Fibroblast of mammary gland (primary cell): Measurements from ENCODE around the gene CXCL12.

Experiments used
- DNase-seq: peaks from one replicate; pipeline ENCODE4 v3.0.0-alpha.2; 2010; ENCODE audit warnings: low read depth
- H3K4me3 ChIP-seq: 2 replicates; pipeline ENCODE4 v1.5.1; 2011; ENCODE audit warnings: low read depth, mild to moderate bottlenecking, low read length, moderate library complexity; ENCODE audit not compliant: control insufficient read depth
- TF ChIP-seq, protein P1 (sequence below): conservative IDR thresholded peaks from 2 replicates; pipeline ENCODE4 v1.5.1; 2011; ENCODE audit warnings: low read depth, low read length, inconsistent platforms; ENCODE audit not compliant: control insufficient read depth, insufficient read depth

Gene CXCL12

DNA sequence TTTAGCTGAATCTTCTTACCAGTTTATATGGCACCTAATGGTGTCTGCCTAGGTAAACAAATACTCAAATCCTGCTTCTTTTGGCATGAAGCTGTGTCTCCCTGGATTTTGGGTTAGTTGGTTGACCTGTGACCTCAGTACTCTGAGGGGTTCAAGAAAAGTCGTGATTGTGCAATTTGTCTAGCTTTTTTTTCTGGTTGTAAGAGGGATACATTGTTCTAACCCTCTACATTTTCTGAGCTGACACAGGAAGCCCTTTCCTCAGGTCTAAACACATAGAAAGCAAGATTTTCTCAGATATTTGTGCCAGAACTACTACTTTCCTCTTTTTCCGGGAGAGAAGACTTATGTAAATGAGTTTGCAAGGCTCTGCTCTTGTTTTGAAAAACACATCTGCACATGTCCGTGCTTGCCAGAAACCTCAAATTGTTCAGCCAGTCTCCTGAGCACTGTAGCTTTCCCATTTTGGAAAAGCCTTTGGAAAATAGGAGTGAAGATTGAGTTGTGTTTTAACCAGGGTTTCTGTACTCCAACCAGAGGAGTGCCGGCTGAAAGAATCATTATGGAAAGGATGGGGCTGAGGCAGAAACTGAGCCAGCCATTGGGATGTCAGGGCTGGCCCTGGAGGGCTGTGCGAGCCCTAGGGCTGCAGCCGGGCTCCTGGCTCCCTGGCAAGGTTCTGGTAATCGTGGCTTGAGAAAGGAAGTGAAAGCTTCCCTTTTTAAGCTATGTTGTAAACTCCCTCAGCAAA, 31.3 kb upstream of the CXCL12 start:
- no peak overlapping the region for H3K4me3 ChIP-seq
- peak; percentile 19 for DNase-seq
- TF ChIP-seq, protein P1, sequence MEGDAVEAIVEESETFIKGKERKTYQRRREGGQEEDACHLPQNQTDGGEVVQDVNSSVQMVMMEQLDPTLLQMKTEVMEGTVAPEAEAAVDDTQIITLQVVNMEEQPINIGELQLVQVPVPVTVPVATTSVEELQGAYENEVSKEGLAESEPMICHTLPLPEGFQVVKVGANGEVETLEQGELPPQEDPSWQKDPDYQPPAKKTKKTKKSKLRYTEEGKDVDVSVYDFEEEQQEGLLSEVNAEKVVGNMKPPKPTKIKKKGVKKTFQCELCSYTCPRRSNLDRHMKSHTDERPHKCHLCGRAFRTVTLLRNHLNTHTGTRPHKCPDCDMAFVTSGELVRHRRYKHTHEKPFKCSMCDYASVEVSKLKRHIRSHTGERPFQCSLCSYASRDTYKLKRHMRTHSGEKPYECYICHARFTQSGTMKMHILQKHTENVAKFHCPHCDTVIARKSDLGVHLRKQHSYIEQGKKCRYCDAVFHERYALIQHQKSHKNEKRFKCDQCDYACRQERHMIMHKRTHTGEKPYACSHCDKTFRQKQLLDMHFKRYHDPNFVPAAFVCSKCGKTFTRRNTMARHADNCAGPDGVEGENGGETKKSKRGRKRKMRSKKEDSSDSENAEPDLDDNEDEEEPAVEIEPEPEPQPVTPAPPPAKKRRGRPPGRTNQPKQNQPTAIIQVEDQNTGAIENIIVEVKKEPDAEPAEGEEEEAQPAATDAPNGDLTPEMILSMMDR, result no peak

DNA sequence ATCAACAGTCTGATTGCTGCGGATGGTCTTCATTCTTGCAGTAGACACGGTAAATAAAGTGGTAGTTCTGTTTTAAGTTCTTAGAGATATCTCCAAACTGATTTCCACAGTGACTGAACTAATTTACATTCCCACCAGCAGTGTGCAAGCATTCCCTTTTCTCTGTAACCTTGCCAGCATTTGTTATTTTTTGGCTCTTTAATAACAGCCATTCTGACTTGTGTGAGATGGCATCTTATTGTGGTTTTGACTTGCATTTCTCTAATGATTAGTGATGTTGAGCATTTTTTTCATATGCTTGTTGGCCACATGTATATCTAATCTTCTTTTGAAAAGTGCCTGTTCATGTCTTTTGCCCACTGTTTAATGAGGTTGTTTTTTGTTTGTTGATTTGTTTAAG, 30.2 kb upstream of the CXCL12 start:
- H3K4me3 ChIP-seq, result no peak overlapping the region
- no peak for DNase-seq
- TF ChIP-seq, protein P1, result no peak

DNA sequence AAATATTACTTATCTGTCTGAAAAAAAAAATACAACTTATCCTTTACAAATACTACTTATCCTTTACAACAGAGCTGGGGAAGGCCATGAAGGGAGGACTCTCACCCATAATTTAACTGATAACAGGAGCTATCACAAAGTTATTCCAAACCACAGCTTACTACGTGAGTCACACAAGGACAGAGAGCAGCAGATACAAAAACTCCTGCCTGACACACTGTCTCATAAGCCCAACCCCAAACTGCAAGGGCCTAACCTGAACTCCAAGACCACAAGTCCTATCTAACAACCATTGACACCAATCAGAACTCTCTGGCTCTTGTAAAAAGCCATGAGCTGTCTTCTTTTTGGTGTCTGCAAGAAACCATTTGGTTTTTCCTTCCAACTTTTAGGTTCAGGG, 28.5 kb upstream of the CXCL12 start:
- DNase-seq, result no peak
- TF ChIP-seq, protein P1, result no peak
- H3K4me3 ChIP-seq, result no peak overlapping the region

DNA sequence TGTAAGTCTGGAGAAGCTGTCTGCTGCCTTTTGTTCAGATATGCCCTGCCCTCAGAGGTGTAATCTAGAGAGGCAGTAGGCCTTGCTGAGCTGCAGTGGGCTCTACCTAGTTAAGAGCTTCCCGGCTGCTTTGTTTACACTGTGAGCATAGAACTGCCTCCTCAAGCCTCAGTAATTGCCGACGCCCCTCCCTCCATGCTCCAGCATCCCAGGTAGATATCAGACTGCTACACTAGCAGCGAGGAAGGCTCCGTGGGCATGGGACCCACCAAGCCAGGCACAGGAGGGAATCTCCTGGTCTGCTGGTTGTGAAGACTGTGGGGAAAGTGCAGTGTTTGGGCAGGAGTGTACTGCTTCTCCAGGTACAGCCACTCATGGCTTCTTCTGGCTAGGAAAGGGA, 26.4 kb upstream of the CXCL12 start:
- TF ChIP-seq, protein P1, result no peak
- DNase-seq, result no peak
- H3K4me3 ChIP-seq, result no peak overlapping the region

DNA sequence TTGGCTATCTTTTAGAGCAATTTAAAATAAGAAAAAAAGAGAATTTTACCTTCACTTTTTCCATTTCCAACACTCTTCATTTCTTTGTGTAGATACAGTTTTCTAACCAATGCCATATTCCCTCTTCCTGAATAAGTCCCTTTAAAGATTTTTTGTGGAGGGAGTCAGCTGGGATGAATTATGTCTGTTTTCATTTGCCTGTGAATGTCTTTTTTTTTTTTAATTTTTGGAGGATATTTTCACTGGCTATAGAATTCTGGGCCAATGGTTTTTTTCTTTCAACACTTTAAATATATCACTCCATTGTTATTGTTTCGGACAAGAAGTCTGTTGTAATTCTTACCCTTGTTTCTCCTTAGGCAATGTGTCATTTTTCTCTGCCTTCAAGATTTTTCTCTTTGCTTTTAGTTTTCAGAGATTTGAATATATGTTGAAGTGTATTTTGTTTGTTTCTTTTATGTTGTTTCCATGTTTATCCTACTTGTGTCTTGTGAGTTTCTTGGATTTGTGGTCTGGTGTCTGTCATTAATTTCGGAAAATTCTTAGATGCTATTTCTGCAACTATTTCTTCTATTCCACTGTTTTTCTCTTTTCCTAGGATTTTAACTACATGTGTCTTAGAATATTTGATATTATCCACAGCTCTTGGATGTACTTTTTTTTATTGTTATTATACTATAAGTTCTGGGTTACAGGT, 20.0 kb upstream of the CXCL12 start:
- TF ChIP-seq, protein P1, result no peak
- H3K4me3 ChIP-seq, result no peak overlapping the region
- no peak for DNase-seq

DNA sequence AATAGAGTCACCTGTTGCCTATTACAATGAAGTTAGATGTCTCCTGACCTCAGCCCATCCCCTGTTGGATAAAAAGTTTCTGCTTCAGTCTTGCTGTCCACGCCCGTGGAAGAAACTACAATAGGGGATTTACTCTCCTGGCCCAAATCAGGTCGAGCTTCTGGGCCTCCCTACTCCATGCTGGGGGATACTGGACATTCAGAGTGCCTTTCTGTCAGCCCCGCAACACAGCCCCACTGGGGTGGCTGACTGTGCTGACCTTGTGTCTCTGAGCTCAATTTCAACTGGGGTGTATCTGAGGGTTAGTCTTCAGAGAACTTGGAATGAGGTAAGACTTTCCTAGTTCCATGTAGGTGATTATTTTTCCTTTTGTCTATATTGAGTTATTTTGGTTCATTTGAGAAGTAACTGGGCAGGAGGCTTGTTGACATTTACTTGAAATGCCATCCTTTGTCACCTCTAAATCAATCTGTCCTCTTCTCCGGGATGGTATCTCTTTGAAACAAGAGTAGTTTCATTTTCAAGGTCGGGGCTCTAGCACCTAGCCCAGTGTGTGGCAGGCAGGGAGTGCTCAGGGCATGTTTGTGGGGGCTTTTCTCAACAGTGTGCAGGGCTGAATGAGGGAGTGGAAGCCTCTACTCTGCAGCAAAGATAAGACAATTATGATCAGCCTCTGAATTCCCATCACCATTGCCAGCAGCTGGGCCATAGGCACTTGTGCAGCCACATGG, 17.7 kb upstream of the CXCL12 start:
- DNase-seq, result no peak
- no peak overlapping the region for H3K4me3 ChIP-seq
- TF ChIP-seq, protein P1, result no peak
